ENCODE measurements around the gene GRIP1. TPM values are rescaled to one million over a fixed set of nuclear protein-coding genes. Genes with fewer than 3 reads are reported as not detected.

Gene GRIP1
- total and polyA plus RNA-seq, 2 donors (not counting 3 experiments of a cell fraction or from before 2014, with no cell fraction given): 0.04 to 0.69 TPM

DNA sequence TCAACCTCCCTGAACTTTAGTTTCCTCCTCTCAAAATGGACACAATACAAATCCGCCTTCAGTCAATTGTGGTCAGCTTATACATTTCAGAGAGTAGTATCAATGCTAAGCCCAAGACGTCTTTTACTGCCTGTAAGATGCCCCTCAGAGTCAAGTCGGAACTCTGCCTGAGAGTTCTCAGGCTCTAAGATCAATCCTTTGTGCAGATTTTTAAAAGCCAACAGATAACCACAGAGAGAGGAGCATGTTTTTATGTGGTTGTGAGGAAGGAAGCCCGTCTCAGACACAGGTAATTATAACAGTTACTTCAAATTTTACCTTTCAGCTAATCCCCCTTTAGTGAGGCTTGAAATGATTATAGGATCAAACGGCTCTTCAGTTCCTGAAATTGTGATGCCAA lies 285.0 kb downstream of the GRIP1 start:
- H2AFZ ChIP-seq (ENCODE audit: low read depth, low read length): no peak overlapping the region
- H3K79me2 ChIP-seq (ENCODE audit: control insufficient read depth, insufficient read depth, low read length): no peaks in the 10 kb centered on the region
- no peak for DNase-seq (ENCODE audit: low read depth, low spot score)
- no peaks in the 10 kb centered on the region for H3K9me1 ChIP-seq (replicated peaks; ENCODE audit: control insufficient read depth, extremely low read depth, insufficient read depth, low read length)
- no peaks in the 10 kb centered on the region for H3K36me3 ChIP-seq (ENCODE audit: control insufficient read depth in 2 of 2, extremely low read depth in 1 of 2, insufficient read depth in 2 of 2, low read length in 2 of 2)
- no peak overlapping the region for H3K9ac ChIP-seq (replicated peaks; ENCODE audit: extremely low read depth, insufficient read depth, low read length)
- H3K4me2 ChIP-seq (ENCODE audit: insufficient read depth, low read length): no peak overlapping the region
- FAIRE-seq: no peak
- intact Hi-C loops (cut with micrococcal nuclease) (no loop called here), dilution Hi-C loops (cut with MboI; ENCODE audit: extremely low pct_ligation_motif_present, low sequenced_read_pairs) (no loop called here)
- POLR2A ChIA-PET: no interaction called here
- no peaks in the 10 kb centered on the region for H3K9me3 ChIP-seq (replicated peaks; ENCODE audit: control insufficient read depth, insufficient read depth, low read length)
- TF ChIP-seq JUN (IDR thresholded peaks at IDR 0.05; ENCODE audit: borderline replicate concordance, insufficient read depth, insufficient read length, low read depth): no peak
- no peak for TF ChIP-seq MYC (IDR thresholded peaks at IDR 0.05; ENCODE audit: low read depth, low read length)
- no peak for TF ChIP-seq EZH2 (IDR thresholded peaks at IDR 0.05; ENCODE audit: borderline replicate concordance, low read depth, low read length, severe bottlenecking)
- no peak for TF ChIP-seq FOS (IDR thresholded peaks at IDR 0.05; ENCODE audit: borderline replicate concordance, insufficient read depth, low read length)
- TF ChIP-seq, protein P1, sequence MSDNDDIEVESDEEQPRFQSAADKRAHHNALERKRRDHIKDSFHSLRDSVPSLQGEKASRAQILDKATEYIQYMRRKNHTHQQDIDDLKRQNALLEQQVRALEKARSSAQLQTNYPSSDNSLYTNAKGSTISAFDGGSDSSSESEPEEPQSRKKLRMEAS (IDR thresholded peaks at IDR 0.05; ENCODE audit: insufficient read depth, insufficient read length): no peak
- no peak for TF ChIP-seq POLR2A (IDR thresholded peaks at IDR 0.05; ENCODE audit: low read depth, low read length)
- no peak for TF ChIP-seq POLR2AphosphoS5 (IDR thresholded peaks at IDR 0.05; ENCODE audit: insufficient read depth, low read depth, low read length)
- TF ChIP-seq GATA2 (IDR thresholded peaks at IDR 0.05; ENCODE audit: insufficient read depth, insufficient read length, low read depth, low read length): no peak
- TF ChIP-seq, protein P2, sequence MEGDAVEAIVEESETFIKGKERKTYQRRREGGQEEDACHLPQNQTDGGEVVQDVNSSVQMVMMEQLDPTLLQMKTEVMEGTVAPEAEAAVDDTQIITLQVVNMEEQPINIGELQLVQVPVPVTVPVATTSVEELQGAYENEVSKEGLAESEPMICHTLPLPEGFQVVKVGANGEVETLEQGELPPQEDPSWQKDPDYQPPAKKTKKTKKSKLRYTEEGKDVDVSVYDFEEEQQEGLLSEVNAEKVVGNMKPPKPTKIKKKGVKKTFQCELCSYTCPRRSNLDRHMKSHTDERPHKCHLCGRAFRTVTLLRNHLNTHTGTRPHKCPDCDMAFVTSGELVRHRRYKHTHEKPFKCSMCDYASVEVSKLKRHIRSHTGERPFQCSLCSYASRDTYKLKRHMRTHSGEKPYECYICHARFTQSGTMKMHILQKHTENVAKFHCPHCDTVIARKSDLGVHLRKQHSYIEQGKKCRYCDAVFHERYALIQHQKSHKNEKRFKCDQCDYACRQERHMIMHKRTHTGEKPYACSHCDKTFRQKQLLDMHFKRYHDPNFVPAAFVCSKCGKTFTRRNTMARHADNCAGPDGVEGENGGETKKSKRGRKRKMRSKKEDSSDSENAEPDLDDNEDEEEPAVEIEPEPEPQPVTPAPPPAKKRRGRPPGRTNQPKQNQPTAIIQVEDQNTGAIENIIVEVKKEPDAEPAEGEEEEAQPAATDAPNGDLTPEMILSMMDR (IDR thresholded peaks at IDR 0.05; ENCODE audit: extremely low read depth in 1 of 2, insufficient read depth in 1 of 2, low read depth in 1 of 2, low read length in 2 of 2): no peak
- no peak overlapping the region for H3K4me3 ChIP-seq (replicated peaks in 1 of 3; ENCODE audit: insufficient read depth in 1 of 3, low read depth in 1 of 3, low read length in 3 of 3)
- no peaks in the 10 kb centered on the region for H4K20me1 ChIP-seq (replicated peaks; ENCODE audit: control insufficient read depth, extremely low read depth, insufficient read depth, low read length)
- no peaks in the 10 kb centered on the region for H3K4me1 ChIP-seq (ENCODE audit: control insufficient read depth, extremely low read depth, insufficient read depth, low read length)
- no TSS peak for BruUV-seq (replicated peaks)
- CTCF ChIA-PET: interaction anchor here (0.9 to 1.5 kb wide), 3 partner anchors 12 to 41 kb away, joined by 3 to 4 read pairs (median 4); no protein-coding TSS in a partner anchor
- H3K27me3 ChIP-seq (ENCODE audit: control insufficient read depth in 2 of 2, insufficient read depth in 2 of 2, low read length in 2 of 2): peaks cover 0 to 7% of the 10 kb centered on the region in 2 experiments
- no peak overlapping the region for H3K27ac ChIP-seq (ENCODE audit: insufficient read depth, low read depth, low read length)

Data from endothelial cell of umbilical vein (primary cell).